ENCODE measurements around the gene HIF1A. TPM values are rescaled to one million over a fixed set of nuclear protein-coding genes. Genes with fewer than 3 reads are reported as not detected.

The HIF1A gene
- total and polyA plus RNA-seq, 2 donors (not counting 1 experiment from before 2014, with no cell fraction given): 44.2 to 261 TPM

DNA sequence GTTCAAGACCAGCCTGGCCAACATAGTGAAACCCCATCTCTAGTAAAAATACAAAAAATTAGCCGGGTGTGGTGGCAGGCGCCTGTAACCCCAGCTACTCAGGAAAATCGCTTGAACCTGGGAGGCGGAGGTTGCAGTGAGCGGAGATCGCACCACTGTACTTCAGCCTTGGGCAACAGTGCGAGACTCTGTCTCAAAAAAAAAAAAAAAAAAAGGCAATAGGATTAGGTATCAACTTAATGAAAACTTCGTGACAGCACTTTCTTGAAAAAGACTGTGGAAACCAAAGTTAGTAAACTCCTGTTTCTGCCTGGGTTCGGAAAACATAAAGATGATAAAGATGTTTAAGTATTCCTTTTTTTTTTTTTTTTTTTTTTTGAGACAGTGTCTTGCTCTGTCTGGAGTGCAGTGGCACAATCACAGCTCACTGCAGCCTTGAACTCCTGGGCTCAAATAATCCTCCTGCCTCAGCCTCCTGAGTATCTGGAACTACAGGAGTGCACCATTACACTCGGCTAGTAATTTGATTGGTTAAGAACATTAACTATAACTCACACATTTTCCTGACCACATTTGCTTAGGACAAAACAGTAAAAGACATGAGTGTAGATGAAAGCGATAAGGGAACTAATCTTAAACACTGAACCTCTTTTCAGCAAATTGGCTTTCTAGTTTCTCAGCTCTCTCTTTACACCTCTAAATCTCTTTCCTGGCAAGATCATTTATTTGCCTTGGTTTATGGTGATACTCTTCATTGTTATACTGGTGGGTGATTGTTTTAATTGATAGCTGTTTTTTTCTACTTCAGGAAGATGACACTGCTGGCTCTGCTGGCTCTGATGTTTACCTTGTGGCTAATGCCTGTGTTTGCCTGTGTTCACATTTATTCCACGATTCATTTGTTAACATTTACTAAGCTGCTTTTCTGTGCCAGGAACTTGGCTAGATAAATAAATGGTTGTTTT is 15.8 kb downstream of the HIF1A start:
- TF ChIP-seq CTCF (IDR thresholded peaks at IDR 0.05) (no peak), EZH2 (IDR thresholded peaks at IDR 0.05; ENCODE audit: borderline replicate concordance, insufficient read depth, low read depth, low read length, poor library complexity, severe bottlenecking) (no peak)
- H3K4me3 ChIP-seq (ENCODE audit: control extremely low read depth in 1 of 5, extremely low read depth in 1 of 5, insufficient read depth in 1 of 5, low read depth in 2 of 5, low read length in 4 of 5): no peak overlapping the region
- H3K36me3 ChIP-seq (replicated peaks in 1 of 2; ENCODE audit: control extremely low read depth in 1 of 2, control insufficient read depth in 1 of 2, extremely low read depth in 1 of 2, insufficient read depth in 2 of 2, low read length in 1 of 2): no peaks in the 10 kb centered on the region
- DNase-seq: peak; percentile 32
- Mint-ChIP-seq H3K4me1 (peaks cover 80% of the 10 kb centered on the region), H3K27ac (peak overlapping the region; percentile 21), H3K4me3 (peak overlapping the region; percentile 63), H3K27me3 (no peaks in the 10 kb centered on the region), H3K9me3 (ENCODE audit: insufficient read depth) (no peaks in the 10 kb centered on the region)
- ChIA-PET POLR2A (interaction anchor here (0.6 to 0.7 kb wide), 2 partner anchors 8 to 209 kb away, joined by 4 to 5 read pairs; no protein-coding TSS in a partner anchor), CTCF (interaction anchor here (0.9 to 2.4 kb wide), 5 partner anchors 10 to 208 kb away, joined by 3 to 10 read pairs (median 5); no protein-coding TSS in a partner anchor)
- peaks cover 46 to 59% of the 10 kb centered on the region in 2 donors for H3K4me1 ChIP-seq (ENCODE audit: control insufficient read depth in 2 of 2, insufficient read depth in 2 of 2, low read length in 2 of 2)
- peak overlapping the region; percentile 37 for H3K4me2 ChIP-seq (replicated peaks; ENCODE audit: low read depth, low read length, poor library complexity, severe bottlenecking)
- WGBS (ENCODE audit: insufficient coverage): 64% methylated on average over 7 of the region's 12 CpGs
- no peaks in the 10 kb centered on the region for H3K27me3 ChIP-seq (replicated peaks in 1 of 4; ENCODE audit: control extremely low read depth in 1 of 4, control insufficient read depth in 3 of 4, insufficient read depth in 4 of 4, low read length in 3 of 4)
- peaks cover 60% of the 10 kb centered on the region for H4K20me1 ChIP-seq (ENCODE audit: control insufficient read depth, insufficient read depth, low read length, poor library complexity, severe bottlenecking)
- peaks cover 89% of the 10 kb centered on the region for H3K79me2 ChIP-seq (ENCODE audit: control insufficient read depth, insufficient read depth, low read length)
- intact Hi-C loops (cut with micrococcal nuclease): loop anchor here (1.0 to 5.0 kb wide), 2 partner anchors 9 to 144 kb away; no protein-coding TSS in a partner anchor
- H3K9me3 ChIP-seq (ENCODE audit: control extremely low read depth in 1 of 3, control insufficient read depth in 2 of 3, insufficient read depth in 1 of 3, low read length in 2 of 3): peaks cover 0 to 4% (median 0%) of the 10 kb centered on the region in 3 donors
- no peak overlapping the region for H2AFZ ChIP-seq (ENCODE audit: insufficient read depth, low read depth, low read length, poor library complexity, severe bottlenecking)
- ATAC-seq (ENCODE audit: low read depth): peak; percentile 60
- no peak overlapping the region for H3K9ac ChIP-seq (ENCODE audit: low read length)
- H3K27ac ChIP-seq (ENCODE audit: low read length in 2 of 2): peak overlapping the region in 1 of 2 donors; percentile 17

Data from B cell (primary cell).